Measurements from ENCODE around the gene TLE4.

TLE4 gene

GRCh38 chr9:79769476-79770275 is 197.9 kb downstream of the TLE4 start:
- Histone ChIP-seq H3K9me2 (replicated peaks; ENCODE audit: insufficient read depth, low read length) (no peaks in the 10 kb centered on the region; the same call in 1 of the 2 replicates), H4K20me1 (ENCODE audit: low read depth, low read length) (no peaks in the 10 kb centered on the region), H3K27me3 (ENCODE audit: low read length) (no peaks in the 10 kb centered on the region), H3K27ac (ENCODE audit: low read depth, low read length) (no peak overlapping the region), H3K9me3 (ENCODE audit: insufficient read depth, low read length) (no peaks in the 10 kb centered on the region), H3K36me3 (ENCODE audit: low read length) (no peaks in the 10 kb centered on the region), H2AFZ (ENCODE audit: low read depth, low read length, severe bottlenecking) (no peak overlapping the region), H3K9ac (ENCODE audit: low read length) (no peak overlapping the region), H3K79me2 (ENCODE audit: insufficient read depth, low read length) (no peaks in the 10 kb centered on the region), H3F3A (ENCODE audit: insufficient read depth) (no peaks in the 10 kb centered on the region), H3K4me3 (ENCODE audit: insufficient read depth, low read length, poor library complexity, severe bottlenecking) (no peak overlapping the region), H3K4me2 (ENCODE audit: low read depth, low read length, poor library complexity, severe bottlenecking) (no peak overlapping the region)
- TF ChIP-seq CTCF (IDR thresholded peaks at IDR 0.05; ENCODE audit: insufficient read depth, low read length, poor library complexity, severe bottlenecking) (no peak), EZH2phosphoT487 (conservative IDR thresholded peaks at IDR 0.05; ENCODE audit: low read length) (no peak)

GRCh38 chr9:79774356-79774755 is 202.6 kb downstream of the TLE4 start:
- H3K27ac ChIP-seq (ENCODE audit: low read depth, low read length) = no peak overlapping the region
- no peak overlapping the region for H3K4me2 ChIP-seq (ENCODE audit: low read depth, low read length, poor library complexity, severe bottlenecking)
- H4K20me1 ChIP-seq (ENCODE audit: low read depth, low read length) = no peaks in the 10 kb centered on the region
- H3K9me3 ChIP-seq (ENCODE audit: insufficient read depth, low read length) = no peaks in the 10 kb centered on the region
- H2AFZ ChIP-seq (ENCODE audit: low read depth, low read length, severe bottlenecking) = no peak overlapping the region
- no peak overlapping the region for H3K4me3 ChIP-seq (ENCODE audit: insufficient read depth, low read length, poor library complexity, severe bottlenecking)
- H3K27me3 ChIP-seq (ENCODE audit: low read length) = no peaks in the 10 kb centered on the region
- H3K9me2 ChIP-seq (replicated peaks; ENCODE audit: insufficient read depth, low read length) = no peaks in the 10 kb centered on the region; the same call in 1 of the 2 replicates
- H3K36me3 ChIP-seq (ENCODE audit: low read length) = no peaks in the 10 kb centered on the region
- no peaks in the 10 kb centered on the region for H3F3A ChIP-seq (ENCODE audit: insufficient read depth)
- TF ChIP-seq CTCF (IDR thresholded peaks at IDR 0.05; ENCODE audit: insufficient read depth, low read length, poor library complexity, severe bottlenecking) (no peak), EZH2phosphoT487 (conservative IDR thresholded peaks at IDR 0.05; ENCODE audit: low read length) (no peak)
- no peaks in the 10 kb centered on the region for H3K79me2 ChIP-seq (ENCODE audit: insufficient read depth, low read length)
- H3K9ac ChIP-seq (ENCODE audit: low read length) = no peak overlapping the region

Data from SU-DHL-6 (cell line).